Cardiac muscle cell (in vitro differentiated cells and primary cell): Measurements from ENCODE around the gene TEX261. TPM values are rescaled to one million over a fixed set of nuclear protein-coding genes. Genes with fewer than 3 reads are reported as not detected.

ENCODE experiments used
- DNase-seq, 2 donors: peaks; one replicate each; pipeline versions ENCODE4 v3.0.0 to v3.0.0-alpha.2; 2010 to 2017; ENCODE audit warnings: low read depth in 1 of 2, low spot score in 1 of 2
- H3K27ac ChIP-seq: fragments of 200-600 bp; sonication (generic); 2 replicates; pipeline ENCODE4 v1.5.1; 2016
- H3K27me3 ChIP-seq: fragments of 200-600 bp; sonication (generic); 2 replicates; pipeline ENCODE4 v1.6.0; 2016; ENCODE audit warnings: control low read depth
- H3K36me3 ChIP-seq: fragments of 200-600 bp; sonication (generic); 2 replicates; pipeline ENCODE4 v1.5.1; 2016; ENCODE audit warnings: control low read depth
- H3K4me1 ChIP-seq: fragments of 200-600 bp; sonication (generic); 2 replicates; pipeline ENCODE4 v1.8.1; 2017; ENCODE audit warnings: low read depth, mild to moderate bottlenecking, mixed run types
- H3K4me3 ChIP-seq: fragments of 200-600 bp; sonication (generic); 2 replicates; pipeline ENCODE4 v1.5.1; 2016; ENCODE audit warnings: mild to moderate bottlenecking
- H3K9me3 ChIP-seq: fragments of 200-600 bp; sonication (generic); 2 replicates; pipeline ENCODE4 v1.5.1; 2017; ENCODE audit warnings: low read depth, mild to moderate bottlenecking, control low read depth
- polyA plus RNA-seq: library from polyadenylated mRNA; unstranded; fragments of >200 nt; fragmentation: Nextera tagmentation; extraction: Ambion mirVana; gene quantifications from 2 replicates; pipeline ENCODE4 v1.2.1, GENCODE V29; 2016
- total RNA-seq: library from RNA; depleted of rRNA; stranded (reverse); fragments of >200 nt; gene quantifications from 2 replicates; pipeline ENCODE4 v1.2.3, GENCODE V29; 2016
- TF ChIP-seq, protein P1 (sequence below): IDR thresholded peaks from 2 replicates; pipeline ENCODE4 v1.5.1; 2012; ENCODE audit warnings: low read depth, mild to moderate bottlenecking, low read length

The TEX261 gene
- total and polyA plus RNA-seq, 2 experiments from 2014 or later = 13.9 to 31.5 TPM

DNA sequence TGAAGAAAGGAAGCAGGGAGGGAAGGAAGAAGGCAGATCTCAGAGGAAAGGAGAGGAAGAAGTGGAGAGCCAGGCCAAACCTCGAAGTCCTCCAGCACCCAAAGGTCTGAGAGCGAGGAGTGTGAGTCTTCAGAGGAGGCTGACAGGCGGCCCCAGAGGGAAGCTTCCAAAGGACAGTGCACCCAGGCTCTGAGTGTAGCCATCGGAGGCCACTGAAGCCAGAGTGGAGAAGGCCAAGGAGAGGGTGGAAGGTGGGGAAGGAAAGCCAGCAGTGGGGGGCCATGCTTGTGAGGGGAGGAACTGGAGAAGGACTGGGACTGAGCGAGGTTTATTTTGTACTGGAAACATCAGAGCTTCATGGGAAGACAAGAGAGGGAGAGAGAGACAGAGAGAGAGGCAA lies 53.0 kb downstream of the TEX261 start:
- no peak for DNase-seq
- Histone ChIP-seq H3K9me3 (no peaks in the 10 kb centered on the region), H3K4me3 (no peak overlapping the region), H3K27ac (no peak overlapping the region), H3K4me1 (peaks cover 8% of the 10 kb centered on the region), H3K36me3 (no peaks in the 10 kb centered on the region), H3K27me3 (peaks cover 23% of the 10 kb centered on the region)
- TF ChIP-seq, protein P1, sequence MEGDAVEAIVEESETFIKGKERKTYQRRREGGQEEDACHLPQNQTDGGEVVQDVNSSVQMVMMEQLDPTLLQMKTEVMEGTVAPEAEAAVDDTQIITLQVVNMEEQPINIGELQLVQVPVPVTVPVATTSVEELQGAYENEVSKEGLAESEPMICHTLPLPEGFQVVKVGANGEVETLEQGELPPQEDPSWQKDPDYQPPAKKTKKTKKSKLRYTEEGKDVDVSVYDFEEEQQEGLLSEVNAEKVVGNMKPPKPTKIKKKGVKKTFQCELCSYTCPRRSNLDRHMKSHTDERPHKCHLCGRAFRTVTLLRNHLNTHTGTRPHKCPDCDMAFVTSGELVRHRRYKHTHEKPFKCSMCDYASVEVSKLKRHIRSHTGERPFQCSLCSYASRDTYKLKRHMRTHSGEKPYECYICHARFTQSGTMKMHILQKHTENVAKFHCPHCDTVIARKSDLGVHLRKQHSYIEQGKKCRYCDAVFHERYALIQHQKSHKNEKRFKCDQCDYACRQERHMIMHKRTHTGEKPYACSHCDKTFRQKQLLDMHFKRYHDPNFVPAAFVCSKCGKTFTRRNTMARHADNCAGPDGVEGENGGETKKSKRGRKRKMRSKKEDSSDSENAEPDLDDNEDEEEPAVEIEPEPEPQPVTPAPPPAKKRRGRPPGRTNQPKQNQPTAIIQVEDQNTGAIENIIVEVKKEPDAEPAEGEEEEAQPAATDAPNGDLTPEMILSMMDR = no peak

DNA sequence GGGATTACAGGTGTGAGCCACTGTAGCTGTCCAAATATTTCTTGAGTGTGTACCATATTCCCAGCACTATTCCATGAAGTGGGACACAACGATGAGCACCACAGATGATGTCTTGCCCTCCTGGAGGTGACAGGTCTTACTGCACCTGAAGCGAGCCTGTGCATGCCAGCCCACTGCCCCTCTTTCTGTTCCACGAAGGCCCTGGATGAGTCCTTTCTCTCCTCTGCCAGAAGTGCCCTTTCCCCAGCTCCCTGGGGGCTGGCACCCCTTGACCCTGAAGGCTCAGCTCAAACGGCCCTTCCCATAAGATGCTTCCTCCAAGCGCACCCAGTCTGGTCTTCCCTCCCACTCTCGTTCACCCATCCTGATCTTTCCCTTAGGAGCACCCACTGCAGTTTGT lies 53.5 kb downstream of the TEX261 start:
- no peak for DNase-seq
- Histone ChIP-seq H3K4me3 (no peak overlapping the region), H3K27me3 (peaks cover 20% of the 10 kb centered on the region), H3K27ac (no peak overlapping the region), H3K4me1 (peaks cover 8% of the 10 kb centered on the region), H3K9me3 (no peaks in the 10 kb centered on the region), H3K36me3 (no peaks in the 10 kb centered on the region)
- TF ChIP-seq, protein P1 = no peak

DNA sequence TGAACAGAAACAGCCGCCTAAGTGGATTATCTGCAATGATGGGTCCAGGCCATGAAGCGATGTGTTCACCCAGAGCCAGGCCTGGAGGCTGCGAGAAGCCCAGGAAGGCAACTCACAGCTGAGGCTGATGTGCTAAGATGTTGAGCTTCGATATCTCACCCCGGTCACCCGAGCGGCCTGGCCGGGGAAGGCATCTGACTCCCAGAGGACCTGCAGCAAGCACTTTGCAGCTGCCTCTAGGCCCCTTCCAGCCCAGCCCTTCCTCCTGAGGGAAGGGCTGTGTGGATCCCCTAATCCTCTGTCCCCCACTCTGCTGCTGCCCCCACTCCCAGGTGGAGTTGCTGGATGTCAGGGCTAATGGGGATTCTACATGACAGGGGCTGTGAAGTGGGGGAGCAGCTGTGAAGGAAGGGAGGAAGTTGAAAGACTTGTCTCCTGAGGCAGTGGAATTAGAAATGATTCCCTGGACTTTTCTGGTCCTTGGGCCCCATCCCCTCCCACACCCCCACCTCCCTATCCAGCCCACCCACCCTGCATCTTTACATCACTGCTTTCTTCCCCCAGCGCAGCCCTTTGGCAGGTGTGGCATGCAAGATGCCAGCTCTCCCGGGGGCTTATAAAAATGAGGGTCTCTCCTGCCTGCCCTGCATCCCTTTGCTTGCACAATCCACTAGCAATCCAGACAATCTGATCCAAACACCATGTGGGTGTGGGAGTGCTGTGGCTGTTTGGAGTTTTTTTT lies 54.7 kb downstream of the TEX261 start:
- Histone ChIP-seq H3K9me3 (no peaks in the 10 kb centered on the region), H3K27me3 (peaks cover 15% of the 10 kb centered on the region), H3K27ac (no peak overlapping the region), H3K4me1 (peaks cover 8% of the 10 kb centered on the region), H3K4me3 (no peak overlapping the region), H3K36me3 (no peaks in the 10 kb centered on the region)
- TF ChIP-seq, protein P1 = no peak
- DNase-seq = no peak

DNA sequence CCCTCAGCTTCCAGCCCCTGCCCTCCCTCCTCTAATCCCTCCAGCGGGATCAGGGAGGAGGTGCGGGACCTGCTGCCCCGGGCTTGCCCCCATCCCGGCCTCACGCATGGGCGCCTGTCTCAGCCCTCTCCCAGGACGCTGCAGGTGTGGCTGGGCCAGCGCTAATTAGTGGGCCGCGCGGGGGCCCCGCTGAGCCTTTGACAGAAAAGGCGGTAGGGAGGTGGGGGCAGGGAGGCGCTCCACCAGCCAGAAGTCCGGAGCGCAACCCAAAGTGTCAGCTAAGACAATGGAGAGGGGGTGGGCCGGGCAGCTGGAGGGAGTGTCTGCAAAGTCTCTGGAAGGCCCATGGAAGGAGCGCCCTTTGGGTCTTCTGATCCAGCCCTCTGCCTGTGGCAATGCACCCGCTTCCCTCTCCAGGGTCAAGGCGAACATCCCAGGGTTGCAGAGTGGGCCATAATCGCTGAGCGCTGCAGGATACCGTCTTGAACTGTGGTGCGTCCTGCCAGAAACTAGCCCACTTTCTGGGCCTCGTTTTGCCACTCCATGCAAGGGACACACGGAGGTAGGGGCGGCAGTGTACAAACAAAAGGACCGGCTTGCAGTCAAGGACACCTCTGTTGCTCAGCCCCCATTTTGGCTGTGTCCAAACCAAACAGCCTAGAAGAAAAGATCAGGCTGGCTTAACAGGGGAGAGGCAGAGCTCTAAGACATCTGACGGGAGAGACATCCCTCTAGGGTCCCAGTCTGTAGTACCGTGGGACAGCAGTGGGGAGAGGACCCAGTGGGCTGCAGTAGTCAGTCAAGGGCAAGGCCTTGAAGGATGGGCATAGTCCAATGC lies 55.5 kb downstream of the TEX261 start:
- TF ChIP-seq, protein P1 = no peak
- H3K36me3 ChIP-seq = no peaks in the 10 kb centered on the region
- H3K4me3 ChIP-seq = no peak overlapping the region
- DNase-seq = no peak
- H3K9me3 ChIP-seq = no peaks in the 10 kb centered on the region
- H3K4me1 ChIP-seq = peaks cover 8% of the 10 kb centered on the region
- peaks cover 15% of the 10 kb centered on the region for H3K27me3 ChIP-seq
- H3K27ac ChIP-seq = no peak overlapping the region

DNA sequence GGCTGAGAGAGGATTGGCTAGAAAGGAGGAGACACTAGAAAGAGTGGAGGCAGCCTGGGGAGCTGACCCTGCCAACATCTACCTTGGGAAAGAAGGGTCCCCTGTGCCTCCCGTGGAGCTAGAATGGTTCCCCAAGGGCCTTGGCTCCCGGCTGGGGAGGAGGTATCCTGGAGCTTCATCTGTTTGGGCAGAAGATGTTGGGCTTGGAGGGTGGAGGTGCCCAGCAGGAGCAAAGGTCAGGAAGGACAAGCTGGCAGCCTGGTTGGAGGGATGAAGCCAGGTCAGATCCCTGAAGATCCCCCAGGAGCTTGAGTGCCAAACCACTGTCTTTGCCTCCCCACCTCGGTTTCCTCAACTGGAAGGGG lies 56.1 kb downstream of the TEX261 start:
- Histone ChIP-seq H3K4me3 (no peak overlapping the region), H3K9me3 (no peaks in the 10 kb centered on the region), H3K27ac (no peak overlapping the region), H3K27me3 (peaks cover 15% of the 10 kb centered on the region), H3K4me1 (peaks cover 8% of the 10 kb centered on the region), H3K36me3 (no peaks in the 10 kb centered on the region)
- DNase-seq = no peak
- TF ChIP-seq, protein P1 = no peak
